K562 (cell line): ENCODE results near the gene HNRNPA2B1. TPM values are rescaled to one million over a fixed set of nuclear protein-coding genes. Genes with fewer than 3 reads are reported as not detected.

Experiments
- ARID1B ChIP-seq: fragments of 450-650 bp; IDR thresholded peaks from 2 replicates; pipeline ENCODE4 v1.6.1; 2016; ENCODE audit warnings: antibody characterized with exemption, mild to moderate bottlenecking, inconsistent platforms
- ATF7 ChIP-seq: fragments of 450-650 bp; IDR thresholded peaks from 2 replicates; pipeline ENCODE4 v1.7.1; 2014; ENCODE audit warnings: mild to moderate bottlenecking, moderate library complexity
- CHD7 ChIP-seq: fragments of 200-600 bp; sonication (generic); IDR thresholded peaks from one replicate; pipeline ENCODE4 v1.6.1; 2012; ENCODE audit warnings: mild to moderate bottlenecking, low read depth, low read length, inconsistent platforms
- CREBBP ChIP-seq: IDR thresholded peaks from one replicate; pipeline ENCODE4 v1.6.1; 2012; ENCODE audit warnings: low read depth, mild to moderate bottlenecking, control low read depth, inconsistent platforms, low read length
- DDX20 ChIP-seq: fragments of 450-650 bp; IDR thresholded peaks from 2 replicates; pipeline ENCODE4 v1.6.1; 2016; ENCODE audit warnings: missing genetic modification characterization, low read depth, mild to moderate bottlenecking, missing compliant biosample characterization, moderate library complexity
- MIER1 ChIP-seq: fragments of 450-650 bp; IDR thresholded peaks from 2 replicates; pipeline ENCODE4 v1.6.1; 2016; ENCODE audit warnings: antibody characterized with exemption, mild to moderate bottlenecking, low read depth
- NCOA2 ChIP-seq, 2 experiments: fragments of 450-650 bp; IDR thresholded peaks; 2 replicates each; pipeline ENCODE4 v1.6.1; 2018; ENCODE audit warnings: mild to moderate bottlenecking in 2 of 2, moderate library complexity in 1 of 2; ENCODE audit not compliant: partially characterized antibody in 2 of 2
- NFE2L1 ChIP-seq: fragments of 450-650 bp; IDR thresholded peaks from 2 replicates; pipeline ENCODE4 v1.6.1; 2016; ENCODE audit warnings: missing genetic modification characterization, low read depth, mild to moderate bottlenecking, missing compliant biosample characterization, moderate library complexity, borderline replicate concordance
- OTX1 ChIP-seq: fragments of 450-650 bp; formaldehyde crosslinking; IDR thresholded peaks from 2 replicates; pipeline ENCODE4 v1.4.0; 2022; ENCODE audit warnings: mild to moderate bottlenecking
- PRPF4 ChIP-seq: fragments of 200-400 bp; formaldehyde crosslinking; IDR thresholded peaks from one replicate; pipeline ENCODE4 v1.6.1; 2017; ENCODE audit warnings: low read length, low read depth, mild to moderate bottlenecking; ENCODE audit not compliant: insufficient read depth, poor library complexity, severe bottlenecking
- TCFL5 ChIP-seq: fragments of 250-450 bp; sonication (Bioruptor Pico); conservative IDR thresholded peaks from 2 replicates; pipeline ENCODE4 v1.6.1; 2021; ENCODE audit warnings: mild to moderate bottlenecking, moderate library complexity, matching md5 sums
- WHSC1 ChIP-seq: IDR thresholded peaks from one replicate; pipeline ENCODE4 v1.6.1; 2012; ENCODE audit warnings: low read length, control low read depth, inconsistent platforms
- ZBTB43 ChIP-seq: sonication (generic); formaldehyde crosslinking; IDR thresholded peaks from 2 replicates; pipeline ENCODE4 v1.8.0; 2023; ENCODE audit warnings: mild to moderate bottlenecking, missing genetic modification reagents
- ZFPM2 ChIP-seq: fragments of 250-450 bp; sonication (Bioruptor Pico); IDR thresholded peaks from 2 replicates; pipeline ENCODE4 v1.5.1; 2022; ENCODE audit warnings: mild to moderate bottlenecking
- ZNF143 ChIP-seq: sonication (generic); formaldehyde crosslinking; IDR thresholded peaks from 2 replicates; pipeline ENCODE4 v1.9.0; 2022; ENCODE audit warnings: mild to moderate bottlenecking, missing genetic modification reagents
- ZNF174 ChIP-seq: fragments of 250-450 bp; sonication (Bioruptor Pico); IDR thresholded peaks from 2 replicates; pipeline ENCODE4 v1.4.0; 2020; ENCODE audit warnings: mild to moderate bottlenecking
- polyA plus RNA-seq, 8 experiments: library from polyadenylated mRNA; depleted of rRNA in 4 of 8; stranded (reverse) in 5 of 8; unstranded in 3 of 8; fragments of >200 nt; fragmentation: Nextera tagmentation in 2 of 8; fragmentation: Illumina TruSeq in 1 of 8; extraction: Ambion mirVana in 2 of 8; extraction: Trizol in 1 of 8; gene quantifications; 2 replicates each; pipeline versions ENCODE4 v1.2.1 to v1.2.3, GENCODE V29; 2011 to 2014; ENCODE audit warnings: inconsistent platforms in 1 of 8, missing spikeins in 1 of 8
- total RNA-seq, 7 experiments: library from RNA; depleted of rRNA in 6 of 7; stranded (reverse); fragments of >200 nt in 6 of 7; fragmentation: Illumina TruSeq in 2 of 7; extraction: Trizol in 2 of 7; gene quantifications; 2 replicates each; pipeline versions ENCODE4 v1.2.1 to v1.2.3, GENCODE V29; 2011 to 2021; ENCODE audit warnings: low replicate concordance in 1 of 7

HNRNPA2B1 gene
- total and polyA plus RNA-seq, 9 of the 15 experiments (the other 6 are each of a cell fraction or from before 2014, with no cell fraction given) = 630 to 1,989 (median 865) TPM

GRCh38 chr7:26200444-26201246, at the start of gene HNRNPA2B1 (continued):
- TF ChIP-seq PRPF4 (peak; percentile 97), CREBBP (no peak), WHSC1 (no peak), NFE2L1 (tag) (no peak), ATF7 (peak; percentile 78), TCFL5 (no peak), MIER1 (no peak), ZNF143 (CRISPR knock-in tag) (no peak), DDX20 (tag) (no peak), ZNF174 (no peak), ZFPM2 (CRISPR knock-in tag) (no peak), ARID1B (no peak), ZBTB43 (CRISPR knock-in tag) (no peak), OTX1 (CRISPR knock-in tag) (no peak), CHD7 (no peak), NCOA2 (IDR thresholded peaks at IDR 0.05; ENCODE audit: partially characterized antibody in 2 of 2) (no peak)
